Neuron (in vitro differentiated cells): ENCODE measurements around the gene CHAT.

ENCODE experiments used
- H2AFZ ChIP-seq: one replicate; pipeline ENCODE4 v1.6.1; 2013; ENCODE audit warnings: low read depth, mild to moderate bottlenecking, inconsistent platforms, low read length, moderate library complexity
- H3K27me3 ChIP-seq: one replicate; pipeline ENCODE4 v1.6.1; 2013; ENCODE audit warnings: low read length; ENCODE audit not compliant: insufficient read depth
- H3K36me3 ChIP-seq: one replicate; pipeline ENCODE4 v1.6.1; 2013; ENCODE audit warnings: low read length; ENCODE audit not compliant: insufficient read depth
- H3K4me1 ChIP-seq: one replicate; pipeline ENCODE4 v1.6.1; 2013; ENCODE audit warnings: low read length; ENCODE audit not compliant: insufficient read depth
- H3K4me3 ChIP-seq: 2 replicates; pipeline ENCODE4 v1.5.1; 2013; ENCODE audit warnings: mild to moderate bottlenecking, low read length, moderate library complexity
- H3K9me3 ChIP-seq: one replicate; pipeline ENCODE4 v1.6.1; 2013; ENCODE audit warnings: low read length

The CHAT gene

GRCh38 chr10:49592726-49593563 lies 20.9 kb upstream of the CHAT start:
- Histone ChIP-seq H3K4me3 (no peak overlapping the region), H2AFZ (no peak overlapping the region), H3K36me3 (no peaks in the 10 kb centered on the region), H3K9me3 (no peaks in the 10 kb centered on the region), H3K4me1 (no peaks in the 10 kb centered on the region), H3K27me3 (no peaks in the 10 kb centered on the region)

GRCh38 chr10:49593564-49593875 lies 20.3 kb upstream of the CHAT start:
- Histone ChIP-seq H3K4me1 (no peaks in the 10 kb centered on the region), H3K27me3 (no peaks in the 10 kb centered on the region), H3K9me3 (no peaks in the 10 kb centered on the region), H2AFZ (no peak overlapping the region), H3K4me3 (no peak overlapping the region), H3K36me3 (no peaks in the 10 kb centered on the region)

GRCh38 chr10:49593998-49594397 lies 19.8 kb upstream of the CHAT start:
- Histone ChIP-seq H2AFZ (no peak overlapping the region), H3K4me3 (no peak overlapping the region), H3K9me3 (no peaks in the 10 kb centered on the region), H3K4me1 (no peaks in the 10 kb centered on the region), H3K36me3 (no peaks in the 10 kb centered on the region), H3K27me3 (peaks cover under 1% of the 10 kb centered on the region)

- Histone ChIP-seq H3K4me3 (no peak overlapping the region), H3K9me3 (no peaks in the 10 kb centered on the region), H3K27me3 (peaks cover 3% of the 10 kb centered on the region), H3K36me3 (no peaks in the 10 kb centered on the region), H3K4me1 (no peaks in the 10 kb centered on the region), H2AFZ (no peak overlapping the region)
Measured at GRCh38 chr10:49594594-49594993, 19.2 kb upstream of the CHAT start.

GRCh38 chr10:49595003-49595712 lies 18.7 kb upstream of the CHAT start:
- Histone ChIP-seq H3K36me3 (no peaks in the 10 kb centered on the region), H3K4me3 (no peak overlapping the region), H2AFZ (no peak overlapping the region), H3K9me3 (no peaks in the 10 kb centered on the region), H3K4me1 (no peaks in the 10 kb centered on the region), H3K27me3 (peaks cover 3% of the 10 kb centered on the region)

- H3K27me3 ChIP-seq, result peaks cover 3% of the 10 kb centered on the region
- no peaks in the 10 kb centered on the region for H3K36me3 ChIP-seq
- no peaks in the 10 kb centered on the region for H3K9me3 ChIP-seq
- H2AFZ ChIP-seq, result no peak overlapping the region
- no peak overlapping the region for H3K4me3 ChIP-seq
- no peaks in the 10 kb centered on the region for H3K4me1 ChIP-seq
Measured at GRCh38 chr10:49595713-49596492, 17.9 kb upstream of the CHAT start.

- H3K27me3 ChIP-seq, result peaks cover 3% of the 10 kb centered on the region
- H3K9me3 ChIP-seq, result no peaks in the 10 kb centered on the region
- H2AFZ ChIP-seq, result no peak overlapping the region
- H3K4me1 ChIP-seq, result no peaks in the 10 kb centered on the region
- no peaks in the 10 kb centered on the region for H3K36me3 ChIP-seq
- H3K4me3 ChIP-seq, result no peak overlapping the region
Measured at GRCh38 chr10:49596493-49596809, 17.4 kb upstream of the CHAT start.

- no peak overlapping the region for H2AFZ ChIP-seq
- no peak overlapping the region for H3K4me3 ChIP-seq
- no peaks in the 10 kb centered on the region for H3K36me3 ChIP-seq
- H3K9me3 ChIP-seq, result no peaks in the 10 kb centered on the region
- no peaks in the 10 kb centered on the region for H3K4me1 ChIP-seq
- H3K27me3 ChIP-seq, result peaks cover 3% of the 10 kb centered on the region
Measured at GRCh38 chr10:49596836-49597235, 17.0 kb upstream of the CHAT start.

GRCh38 chr10:49597426-49598163 lies 16.2 kb upstream of the CHAT start:
- no peak overlapping the region for H3K4me3 ChIP-seq
- H3K36me3 ChIP-seq, result no peaks in the 10 kb centered on the region
- H3K27me3 ChIP-seq, result peaks cover 3% of the 10 kb centered on the region
- no peaks in the 10 kb centered on the region for H3K4me1 ChIP-seq
- H3K9me3 ChIP-seq, result no peaks in the 10 kb centered on the region
- H2AFZ ChIP-seq, result no peak overlapping the region

- H2AFZ ChIP-seq, result no peak overlapping the region
- H3K4me1 ChIP-seq, result no peaks in the 10 kb centered on the region
- H3K36me3 ChIP-seq, result no peaks in the 10 kb centered on the region
- no peaks in the 10 kb centered on the region for H3K9me3 ChIP-seq
- peaks cover 3% of the 10 kb centered on the region for H3K27me3 ChIP-seq
- no peak overlapping the region for H3K4me3 ChIP-seq
Measured at GRCh38 chr10:49598164-49598856, 15.5 kb upstream of the CHAT start.

GRCh38 chr10:49598986-49599385 lies 14.9 kb upstream of the CHAT start:
- H3K4me1 ChIP-seq, result no peaks in the 10 kb centered on the region
- no peaks in the 10 kb centered on the region for H3K9me3 ChIP-seq
- H3K36me3 ChIP-seq, result no peaks in the 10 kb centered on the region
- H2AFZ ChIP-seq, result no peak overlapping the region
- peaks cover 3% of the 10 kb centered on the region for H3K27me3 ChIP-seq
- H3K4me3 ChIP-seq, result no peak overlapping the region

GRCh38 chr10:49599546-49599945 lies 14.3 kb upstream of the CHAT start:
- no peak overlapping the region for H2AFZ ChIP-seq
- no peaks in the 10 kb centered on the region for H3K36me3 ChIP-seq

More at GRCh38 chr10:49599546-49599945, 14.3 kb upstream of the CHAT start:
- Histone ChIP-seq H3K27me3 (peaks cover 3% of the 10 kb centered on the region), H3K4me3 (no peak overlapping the region), H3K9me3 (no peaks in the 10 kb centered on the region), H3K4me1 (no peaks in the 10 kb centered on the region)
